22Rv1 (cell line): Measurements from ENCODE around the gene CACNA2D2.

Source experiments
- H3K27ac ChIP-seq: fragments of 450-650 bp; 2 replicates; pipeline ENCODE4 v1.5.1; 2017
- ZFX ChIP-seq: fragments of 450-650 bp; IDR thresholded peaks from 2 replicates; pipeline ENCODE4 v1.6.1; 2017; ENCODE audit warnings: antibody characterized with exemption, borderline replicate concordance
- TF ChIP-seq, protein P1 (sequence below): fragments of 450-650 bp; IDR thresholded peaks from 2 replicates; pipeline ENCODE4 v1.5.1; 2017; ENCODE audit warnings: mild to moderate bottlenecking

CACNA2D2 gene

DNA sequence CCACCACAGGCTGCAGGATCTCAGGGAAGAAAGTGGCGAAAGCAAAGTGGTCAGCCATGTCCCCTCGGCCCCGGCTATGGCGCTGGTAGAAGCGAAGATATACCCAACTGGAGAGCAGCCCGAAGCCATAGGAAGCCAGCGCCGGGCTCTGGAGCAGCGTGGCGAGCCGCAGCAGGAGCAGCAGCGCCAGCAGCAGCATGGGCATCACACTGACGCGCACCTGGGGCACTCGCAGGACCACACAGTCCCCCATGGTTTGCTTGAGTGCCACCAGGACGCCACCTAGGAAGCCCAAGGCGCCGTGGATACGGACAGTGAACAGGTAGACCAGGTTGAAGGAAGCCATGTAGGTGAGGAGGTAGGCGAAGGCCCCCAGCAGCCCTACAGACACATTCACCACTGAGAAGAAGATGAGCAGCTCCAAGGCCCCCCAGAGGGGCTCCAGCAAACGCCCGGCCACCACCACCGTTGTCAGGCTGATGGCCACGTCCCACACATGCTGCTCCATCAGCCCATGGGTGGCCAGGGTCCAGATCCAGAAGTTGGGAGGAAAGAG lies 145.0 kb downstream of the CACNA2D2 start:
- TF ChIP-seq, protein P1, sequence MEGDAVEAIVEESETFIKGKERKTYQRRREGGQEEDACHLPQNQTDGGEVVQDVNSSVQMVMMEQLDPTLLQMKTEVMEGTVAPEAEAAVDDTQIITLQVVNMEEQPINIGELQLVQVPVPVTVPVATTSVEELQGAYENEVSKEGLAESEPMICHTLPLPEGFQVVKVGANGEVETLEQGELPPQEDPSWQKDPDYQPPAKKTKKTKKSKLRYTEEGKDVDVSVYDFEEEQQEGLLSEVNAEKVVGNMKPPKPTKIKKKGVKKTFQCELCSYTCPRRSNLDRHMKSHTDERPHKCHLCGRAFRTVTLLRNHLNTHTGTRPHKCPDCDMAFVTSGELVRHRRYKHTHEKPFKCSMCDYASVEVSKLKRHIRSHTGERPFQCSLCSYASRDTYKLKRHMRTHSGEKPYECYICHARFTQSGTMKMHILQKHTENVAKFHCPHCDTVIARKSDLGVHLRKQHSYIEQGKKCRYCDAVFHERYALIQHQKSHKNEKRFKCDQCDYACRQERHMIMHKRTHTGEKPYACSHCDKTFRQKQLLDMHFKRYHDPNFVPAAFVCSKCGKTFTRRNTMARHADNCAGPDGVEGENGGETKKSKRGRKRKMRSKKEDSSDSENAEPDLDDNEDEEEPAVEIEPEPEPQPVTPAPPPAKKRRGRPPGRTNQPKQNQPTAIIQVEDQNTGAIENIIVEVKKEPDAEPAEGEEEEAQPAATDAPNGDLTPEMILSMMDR = no peak
- no peak for TF ChIP-seq ZFX
- peak overlapping the region; percentile 75 for H3K27ac ChIP-seq

DNA sequence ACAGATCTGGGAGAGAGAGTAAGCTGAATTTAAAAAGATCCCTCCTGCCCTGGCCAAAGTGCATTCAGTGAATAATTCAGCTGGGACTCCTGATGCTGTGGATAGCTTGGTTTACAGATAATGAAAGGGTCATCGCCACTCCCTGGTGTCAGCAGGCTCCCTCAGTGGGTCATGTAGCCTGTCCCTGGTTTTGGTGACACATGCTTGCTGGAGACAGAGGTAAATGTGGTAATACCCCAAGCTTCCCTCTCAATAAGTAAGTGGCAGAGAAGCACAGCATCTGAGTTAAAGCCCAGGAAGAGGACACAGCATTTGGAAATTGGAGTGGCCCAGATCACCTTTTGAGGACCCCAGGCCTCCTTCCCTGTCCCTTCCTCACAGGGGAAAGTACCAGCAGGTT lies 146.0 kb downstream of the CACNA2D2 start:
- TF ChIP-seq ZFX = no peak
- TF ChIP-seq, protein P1 = no peak
- H3K27ac ChIP-seq = peak overlapping the region; percentile 75

GRCh38 chr3:50356553-50356952 lies 146.9 kb downstream of the CACNA2D2 start:
- H3K27ac ChIP-seq = peak overlapping the region; percentile 75
- no peak for TF ChIP-seq ZFX
- TF ChIP-seq, protein P1 = no peak

DNA sequence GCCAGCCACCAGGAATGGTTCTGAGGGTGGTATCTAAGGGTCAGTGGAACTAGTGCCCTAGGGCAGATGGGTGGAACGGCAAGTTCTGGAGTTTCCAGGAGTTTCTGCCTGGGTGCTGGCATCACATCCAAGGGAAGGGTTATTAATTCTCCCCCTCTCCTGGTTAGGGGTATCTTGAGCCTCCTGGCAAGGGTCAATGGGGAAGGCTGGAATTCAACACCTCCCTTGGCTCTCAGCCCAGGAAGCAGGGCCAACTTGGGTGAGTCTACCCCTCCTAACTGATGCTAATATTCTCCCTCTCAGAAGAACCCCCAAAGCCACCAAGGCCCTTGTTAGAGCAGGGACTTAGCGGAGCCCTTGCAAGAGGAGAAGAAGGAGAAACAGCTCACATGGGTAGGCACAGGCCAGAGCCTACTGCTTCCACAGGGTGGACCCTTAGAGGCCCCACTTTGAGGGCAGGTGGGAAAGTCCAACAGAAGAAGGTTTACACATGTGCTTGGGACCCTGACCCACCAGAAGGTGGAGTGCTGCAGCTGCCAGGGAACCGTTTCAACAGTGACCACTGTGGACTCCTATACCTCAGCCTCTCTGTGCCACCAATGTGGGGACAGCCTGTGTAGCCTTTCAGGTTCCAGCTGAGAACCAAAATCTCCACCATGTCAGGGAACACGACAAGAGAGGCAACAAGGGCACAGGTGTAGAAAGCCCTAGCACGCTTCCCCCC lies 147.4 kb downstream of the CACNA2D2 start:
- no peak for TF ChIP-seq ZFX
- H3K27ac ChIP-seq = peak overlapping the region; percentile 75

GRCh38 chr3:50354850-50355249 lies 148.6 kb downstream of the CACNA2D2 start:
- H3K27ac ChIP-seq = 0 out of 2 replicates have a peak overlapping the region, but pooled peaks have one; percentile 18
- TF ChIP-seq, protein P1 = no peak
- TF ChIP-seq ZFX = no peak

GRCh38 chr3:50354186-50354764 lies 149.2 kb downstream of the CACNA2D2 start:
- TF ChIP-seq ZFX = no peak
- TF ChIP-seq, protein P1 = no peak
- H3K27ac ChIP-seq = peak overlapping the region; percentile 18; the same call in 1 of the 2 replicates

- TF ChIP-seq, protein P1 = no peak
- TF ChIP-seq ZFX = no peak
- peak overlapping the region; percentile 18; the same call in 1 of the 2 replicates for H3K27ac ChIP-seq
These were observed 150.0 kb downstream of the CACNA2D2 start for GRCh38 chr3:50353245-50354004.
